HG03280 (cell line): ENCODE data around the gene FHOD1.

ENCODE experiments used
- ATAC-seq: cut with Tn5 transposase; IDR thresholded peaks from one replicate; pipeline ENCODE4 v1.9.1; 2021; ENCODE audit warnings: mild to moderate bottlenecking, moderate library complexity; ENCODE audit not compliant: unreplicated experiment

FHOD1 gene

DNA sequence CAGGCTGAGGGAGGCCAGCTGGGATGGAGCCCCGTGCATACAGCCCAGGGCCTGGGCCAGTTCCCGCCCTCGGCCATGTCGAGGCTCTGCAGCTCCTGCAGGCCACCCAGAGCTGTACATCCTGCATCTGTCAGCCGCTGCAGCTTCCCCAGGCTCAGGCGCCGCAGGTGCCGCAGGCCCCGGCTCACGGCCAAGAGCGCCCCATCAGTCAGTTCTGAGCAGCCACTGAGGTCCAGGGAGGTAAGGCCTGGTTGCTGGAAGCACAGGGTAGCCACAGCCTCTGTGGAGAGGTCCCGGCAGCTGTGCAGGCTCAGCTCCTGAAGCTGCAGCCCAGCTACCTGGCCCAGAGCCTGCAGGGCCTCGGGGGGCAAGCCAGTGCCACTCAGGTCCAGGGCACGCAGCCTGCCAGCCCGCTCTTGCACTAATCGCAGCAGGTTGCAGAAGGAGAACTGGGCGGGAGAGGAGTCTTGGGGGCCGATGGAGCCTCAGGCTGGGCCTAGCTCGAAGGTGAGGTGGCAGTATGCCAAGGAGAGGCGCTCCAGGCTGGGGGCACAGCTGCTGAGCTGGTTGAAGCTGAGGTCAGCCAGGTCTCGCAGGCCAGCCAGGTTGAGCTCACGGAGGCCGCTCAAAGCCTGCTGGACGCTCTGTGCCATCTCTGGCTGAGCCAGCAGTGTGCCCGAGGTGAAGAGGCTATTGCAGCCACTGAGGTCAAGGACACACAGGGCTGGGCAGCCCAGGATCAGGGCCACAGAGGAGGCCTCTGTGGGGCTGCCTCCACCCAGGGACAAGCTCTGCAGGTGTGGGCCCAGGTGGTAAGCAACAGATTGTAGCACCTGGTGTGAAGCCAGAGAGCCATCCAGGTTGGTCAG, 37.0 kb downstream of the FHOD1 start:
- no peak for ATAC-seq

- ATAC-seq: no peak
Measured at GRCh38 chr16:67209565-67209964, 37.7 kb downstream of the FHOD1 start.

GRCh38 chr16:67208154-67208896, 39.0 kb downstream of the FHOD1 start:
- no peak for ATAC-seq

DNA sequence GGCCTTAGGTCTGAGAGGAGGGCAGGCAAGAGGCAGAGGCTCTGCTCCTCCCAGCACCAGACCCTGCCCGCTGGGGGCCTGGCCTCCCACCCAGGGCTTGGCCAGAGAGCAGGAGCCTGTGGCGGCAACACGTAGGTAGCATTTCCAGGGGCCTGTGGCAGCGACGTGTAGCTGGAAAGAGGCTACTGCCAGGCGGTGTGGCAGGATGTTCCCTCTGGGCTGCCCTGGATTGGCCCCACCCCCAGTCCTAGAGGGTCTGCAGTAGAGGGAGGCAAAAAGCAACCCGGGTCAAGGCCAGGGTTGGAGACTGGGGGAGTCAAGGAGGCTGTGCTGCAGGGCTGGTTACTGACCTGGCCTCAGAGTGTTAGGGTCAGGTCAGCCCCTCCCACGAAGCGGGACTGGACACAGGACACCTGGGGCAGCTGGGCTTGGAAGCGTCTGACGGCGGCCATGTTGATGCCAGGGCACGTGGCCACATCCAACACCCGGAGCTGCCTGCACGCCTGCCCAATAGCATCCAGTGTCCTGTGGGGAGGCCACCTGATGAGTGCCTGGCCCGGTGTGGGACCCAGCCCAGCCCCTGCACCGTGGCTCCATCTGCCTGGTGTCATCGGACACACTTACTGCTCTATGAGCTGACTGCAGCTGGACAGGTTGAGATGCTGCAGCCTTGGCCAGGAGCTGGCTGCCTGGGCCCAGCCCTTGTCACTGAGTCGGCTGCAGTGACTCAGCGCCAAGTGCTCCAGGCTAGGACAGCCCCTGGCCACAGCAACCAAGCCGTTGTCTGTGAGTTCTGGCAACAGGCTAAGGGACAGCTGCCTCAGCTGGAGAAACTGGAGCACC, 39.8 kb downstream of the FHOD1 start:
- ATAC-seq: no peak

DNA sequence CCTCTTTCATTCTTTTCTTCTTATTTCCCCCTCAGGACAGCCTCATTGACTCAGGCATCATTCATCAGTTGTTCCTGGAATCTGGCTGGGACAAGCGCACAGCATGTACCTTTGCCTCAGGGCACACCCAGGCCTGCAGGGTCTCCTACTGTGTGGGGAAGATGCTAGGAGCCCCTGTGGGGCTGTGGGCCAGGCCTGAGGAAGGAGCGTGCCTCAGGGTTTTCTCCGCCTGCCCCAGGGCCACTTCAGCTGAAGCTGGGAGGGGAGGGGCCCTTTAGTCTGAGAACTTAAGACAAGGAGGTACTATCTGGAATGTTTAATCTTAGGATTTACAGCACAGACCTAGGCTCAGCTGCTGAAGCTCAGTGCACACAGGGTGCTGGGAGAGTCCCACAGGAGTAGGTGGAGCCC, 40.4 kb downstream of the FHOD1 start:
- no peak for ATAC-seq

- ATAC-seq: no peak
Measured at GRCh38 chr16:67206129-67206837, 41.0 kb downstream of the FHOD1 start.

GRCh38 chr16:67204076-67204475, 43.2 kb downstream of the FHOD1 start:
- no peak for ATAC-seq

DNA sequence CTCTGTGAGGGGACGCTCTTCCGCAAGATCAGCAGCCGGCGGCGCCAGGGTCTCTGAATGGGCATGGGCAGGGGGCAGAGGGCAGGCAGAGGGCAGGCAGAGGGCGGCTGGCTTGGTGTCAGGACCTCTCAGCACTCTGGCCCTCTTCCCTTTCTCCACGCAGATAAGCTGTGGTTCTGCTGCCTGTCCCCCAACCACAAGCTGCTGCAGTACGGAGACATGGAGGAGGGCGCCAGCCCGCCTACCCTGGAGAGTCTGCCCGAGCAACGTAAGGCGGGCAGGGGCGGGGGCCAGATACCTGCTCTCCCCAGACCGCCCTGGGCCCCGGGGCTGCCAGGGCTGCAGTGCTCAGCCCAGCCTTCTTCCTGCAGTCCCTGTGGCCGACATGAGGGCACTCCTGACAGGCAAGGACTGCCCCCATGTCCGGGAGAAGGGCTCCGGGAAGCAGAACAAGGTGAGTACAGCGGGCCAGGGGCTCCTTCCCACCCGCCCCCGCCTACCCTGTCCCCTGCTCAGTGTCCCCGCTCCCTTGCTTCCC, 44.3 kb downstream of the FHOD1 start:
- ATAC-seq: no peak

DNA sequence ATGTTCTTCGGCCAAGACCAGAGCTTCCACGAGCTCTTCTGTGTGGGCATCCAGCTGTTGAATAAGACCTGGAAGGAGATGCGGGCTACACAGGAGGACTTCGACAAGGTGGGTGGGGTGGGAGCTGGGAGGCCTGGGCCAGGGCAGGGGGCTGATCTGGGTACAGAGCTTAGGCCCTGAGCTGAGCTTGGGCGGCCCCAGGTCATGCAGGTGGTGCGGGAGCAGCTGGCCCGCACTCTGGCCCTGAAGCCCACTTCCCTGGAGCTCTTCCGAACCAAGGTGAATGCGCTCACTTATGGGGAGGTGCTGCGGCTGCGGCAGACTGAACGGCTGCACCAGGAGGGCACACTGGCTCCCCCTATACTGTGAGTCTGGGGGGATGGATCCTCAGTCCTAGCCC, 44.9 kb downstream of the FHOD1 start:
- ATAC-seq: no peak

GRCh38 chr16:67201411-67202345, 45.6 kb downstream of the FHOD1 start:
- no peak for ATAC-seq

DNA sequence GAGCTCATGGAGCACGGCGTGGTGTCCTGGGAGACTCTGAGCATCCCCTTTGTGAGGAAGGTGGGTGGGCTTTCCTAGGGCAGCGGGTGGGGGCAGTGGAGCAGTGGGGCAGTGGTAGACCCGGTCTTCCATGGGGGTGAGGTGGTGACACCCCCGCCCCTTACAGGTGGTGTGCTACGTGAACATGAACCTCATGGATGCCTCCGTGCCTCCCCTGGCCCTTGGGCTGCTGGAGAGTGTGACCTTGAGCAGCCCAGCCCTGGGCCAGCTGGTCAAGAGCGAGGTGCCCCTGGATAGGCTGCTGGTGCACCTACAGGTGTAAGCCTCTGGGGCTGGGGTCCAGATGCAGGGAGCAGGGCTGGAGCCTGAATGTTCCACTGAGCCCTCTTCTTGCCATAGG, 46.8 kb downstream of the FHOD1 start:
- ATAC-seq: no peak

GRCh38 chr16:67199808-67200198, 47.5 kb downstream of the FHOD1 start:
- ATAC-seq: no peak

DNA sequence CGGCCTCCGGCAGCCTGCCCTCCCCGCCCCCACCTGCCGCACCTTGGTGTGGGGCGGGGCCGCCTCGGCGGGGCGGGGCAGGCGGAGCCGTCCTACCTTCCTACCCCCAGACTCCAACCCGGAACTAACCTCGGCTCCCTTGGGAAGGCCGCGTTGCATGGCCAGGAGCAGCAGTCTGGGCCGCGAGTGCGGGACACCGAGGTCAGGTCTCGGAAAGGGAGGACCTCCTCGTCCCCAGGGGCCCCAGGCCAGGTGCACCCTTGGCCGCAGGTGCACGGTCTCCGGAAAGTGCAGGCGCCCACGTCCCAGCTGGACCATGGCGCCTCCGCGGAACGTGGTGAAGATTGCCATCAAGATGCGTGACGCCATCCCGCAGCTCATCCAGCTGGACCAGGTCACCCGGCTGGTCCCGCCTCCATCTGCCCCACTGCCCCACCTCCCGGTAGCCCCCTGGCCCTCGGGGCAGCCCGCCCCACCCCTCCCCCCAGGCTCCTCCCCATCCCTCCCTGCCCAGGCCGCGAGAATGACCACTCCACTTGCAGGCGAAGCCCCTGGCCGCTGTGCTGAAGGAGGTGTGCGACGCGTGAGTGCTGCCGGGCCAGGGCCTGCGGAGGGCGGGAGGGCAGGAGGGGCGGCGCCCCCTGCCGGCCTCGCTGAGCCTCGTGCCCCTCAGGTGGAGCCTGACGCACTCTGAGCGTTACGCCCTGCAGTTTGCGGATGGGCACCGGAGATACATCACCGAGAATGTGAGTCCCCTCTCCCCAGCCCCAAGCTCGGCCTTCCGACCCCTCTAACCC, 48.1 kb downstream of the FHOD1 start, which contains the start of gene ELMO3:
TSS of gene ELMO3 (plus strand) at position 121 of the 797 bp plus-strand sequence. CDS start at position 317, 196 bp downstream.
- no peak for ATAC-seq

DNA sequence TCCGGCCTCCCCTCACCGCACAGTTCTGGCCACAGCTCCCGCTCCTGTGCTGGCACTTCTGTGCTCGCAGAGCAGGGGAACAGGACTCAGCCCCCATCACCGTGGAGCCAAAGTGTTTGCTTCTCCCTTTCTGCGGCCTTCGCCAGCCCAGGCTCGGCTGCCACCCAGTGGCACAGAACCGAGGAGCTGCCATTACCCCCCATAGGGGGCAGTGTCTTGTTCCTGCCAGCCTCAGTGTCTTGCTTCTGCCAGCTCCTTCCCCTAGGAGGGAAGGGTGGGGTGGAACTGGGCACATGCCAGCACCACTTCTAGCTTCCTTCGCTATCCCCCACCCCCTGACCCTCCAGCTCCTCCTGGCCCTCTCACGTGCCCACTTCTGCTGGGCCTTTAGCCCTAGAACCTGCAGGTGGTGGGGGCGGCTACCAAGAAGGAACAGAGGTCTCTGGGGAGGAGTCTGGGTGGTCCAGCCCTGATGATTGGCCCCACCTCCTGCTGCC, 49.0 kb downstream of the FHOD1 start:
- no peak for ATAC-seq

- no peak for ATAC-seq
Measured at GRCh38 chr16:67197704-67198103, 49.6 kb downstream of the FHOD1 start.

DNA sequence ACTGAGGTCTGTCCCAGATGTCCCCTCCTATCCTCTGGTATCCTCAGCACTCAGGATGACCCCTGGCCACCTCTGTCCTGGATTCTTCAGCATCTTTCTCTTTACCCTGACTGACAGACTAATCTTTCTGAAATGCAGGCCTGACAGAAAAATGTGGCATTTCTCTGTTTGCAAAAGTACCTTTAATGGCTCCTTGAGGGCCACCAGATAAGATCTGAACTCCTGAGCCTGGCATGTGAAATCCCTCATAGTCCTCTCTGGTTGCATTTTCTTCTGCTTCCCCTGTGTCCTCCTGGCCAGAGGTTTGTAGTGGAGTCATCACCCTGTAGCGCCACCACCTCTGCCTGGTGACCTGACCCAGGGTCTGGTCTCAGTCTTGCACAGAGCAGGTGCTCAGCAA, 50.4 kb downstream of the FHOD1 start:
- ATAC-seq: no peak

DNA sequence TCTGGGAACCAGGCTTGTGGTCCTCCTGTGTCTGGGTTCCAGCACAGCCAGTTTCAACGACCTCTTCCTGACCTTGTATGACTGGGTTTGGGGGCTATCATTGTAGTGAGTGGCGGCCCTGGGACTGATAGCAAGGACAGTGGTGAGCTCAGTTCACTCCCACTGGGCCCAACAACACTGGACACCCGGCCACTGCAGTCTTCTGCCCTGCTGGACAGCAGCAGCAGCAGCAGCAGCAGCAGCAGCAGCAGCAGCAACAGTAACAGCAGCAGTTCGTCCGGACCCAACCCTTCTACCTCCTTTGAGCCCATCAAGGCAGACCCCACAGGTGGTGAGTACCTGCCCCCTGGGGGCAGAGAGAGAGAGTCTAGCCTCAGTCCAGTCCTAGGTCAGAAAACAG, 51.6 kb downstream of the FHOD1 start:
- no peak for ATAC-seq

DNA sequence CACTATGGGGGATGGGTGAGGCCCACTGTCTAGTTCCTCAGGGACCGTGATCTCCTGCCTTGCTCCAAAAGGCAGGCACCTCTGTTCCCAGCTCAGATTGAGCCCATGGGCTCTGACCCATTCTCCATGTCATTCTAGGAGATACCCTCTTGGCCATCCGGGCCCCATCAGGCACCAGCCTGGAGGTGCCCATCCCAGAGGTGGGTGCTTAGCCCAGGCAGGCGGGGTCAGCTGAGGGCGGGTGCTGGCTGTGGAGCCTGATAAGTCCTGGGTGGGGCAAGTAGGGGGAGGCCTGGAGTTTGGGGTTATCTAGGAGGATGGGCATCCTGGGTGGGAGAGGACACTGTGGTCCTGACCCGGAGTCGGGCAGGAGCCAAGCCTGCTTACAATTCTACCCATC, 53.0 kb downstream of the FHOD1 start:
- no peak for ATAC-seq
